ENCODE measurements around the gene MAZ. TPM values are rescaled to one million over a fixed set of nuclear protein-coding genes. Genes with fewer than 3 reads are reported as not detected.
"Not testable (repeated sequence)": the region's sequence is repeated elsewhere in the genome, so short reads cannot be mapped to it uniquely, and the experiment has no call there.

MAZ gene
- total and polyA plus RNA-seq, 4 donors: 139 to 532 (median 359) TPM

GRCh38 chr16:29765167-29766032, 40.9 kb upstream of the MAZ start:
- Histone ChIP-seq H3K4me3 (ENCODE audit: low read depth, low read length) (no peak overlapping the region), H3K36me3 (ENCODE audit: control insufficient read depth, insufficient read depth, low read length) (no peaks in the 10 kb centered on the region), H3K9me3 (ENCODE audit: control insufficient read depth, insufficient read depth, low read length) (no peaks in the 10 kb centered on the region), H3K27ac (ENCODE audit: low read depth, low read length) (no peak overlapping the region), H3K4me1 (ENCODE audit: control insufficient read depth, insufficient read depth, low read length) (no peaks in the 10 kb centered on the region), H3K27me3 (ENCODE audit: control insufficient read depth, insufficient read depth, low read length) (no peaks in the 10 kb centered on the region)
- 69% methylated on average over 9 of the region's 15 CpGs for WGBS (ENCODE audit: insufficient coverage)
- no peak for DNase-seq (ENCODE audit: low read depth in 4 of 6, low spot score in 6 of 6)

GRCh38 chr16:29766571-29766970, 39.8 kb upstream of the MAZ start:
- H3K9me3 ChIP-seq (ENCODE audit: control insufficient read depth, insufficient read depth, low read length): no peaks in the 10 kb centered on the region
- H3K4me3 ChIP-seq (ENCODE audit: low read depth, low read length): no peak overlapping the region
- no peaks in the 10 kb centered on the region for H3K4me1 ChIP-seq (ENCODE audit: control insufficient read depth, insufficient read depth, low read length)
- no peak overlapping the region for H3K27ac ChIP-seq (ENCODE audit: low read depth, low read length)
- no peak for DNase-seq (ENCODE audit: low read depth in 4 of 6, low spot score in 6 of 6)
- H3K36me3 ChIP-seq (ENCODE audit: control insufficient read depth, insufficient read depth, low read length): no peaks in the 10 kb centered on the region
- WGBS (ENCODE audit: insufficient coverage): no CpG with 5 or more reads among the region's 3 CpGs
- no peaks in the 10 kb centered on the region for H3K27me3 ChIP-seq (ENCODE audit: control insufficient read depth, insufficient read depth, low read length)

- no peak for DNase-seq (ENCODE audit: low read depth in 4 of 6, low spot score in 6 of 6)
- H3K4me3 ChIP-seq (ENCODE audit: low read depth, low read length): no peak overlapping the region
- WGBS (ENCODE audit: insufficient coverage): 100% methylated on average over 1 of the region's 3 CpGs
- no peaks in the 10 kb centered on the region for H3K9me3 ChIP-seq (ENCODE audit: control insufficient read depth, insufficient read depth, low read length)
- H3K36me3 ChIP-seq (ENCODE audit: control insufficient read depth, insufficient read depth, low read length): no peaks in the 10 kb centered on the region
- no peaks in the 10 kb centered on the region for H3K4me1 ChIP-seq (ENCODE audit: control insufficient read depth, insufficient read depth, low read length)
- no peak overlapping the region for H3K27ac ChIP-seq (ENCODE audit: low read depth, low read length)
- H3K27me3 ChIP-seq (ENCODE audit: control insufficient read depth, insufficient read depth, low read length): no peaks in the 10 kb centered on the region
These were observed 39.3 kb upstream of the MAZ start for GRCh38 chr16:29767062-29767461.

- DNase-seq (ENCODE audit: low read depth in 4 of 6, low spot score in 6 of 6): no peak
- Histone ChIP-seq H3K36me3 (ENCODE audit: control insufficient read depth, insufficient read depth, low read length) (no peaks in the 10 kb centered on the region), H3K27me3 (ENCODE audit: control insufficient read depth, insufficient read depth, low read length) (no peaks in the 10 kb centered on the region), H3K9me3 (ENCODE audit: control insufficient read depth, insufficient read depth, low read length) (no peaks in the 10 kb centered on the region), H3K4me3 (ENCODE audit: low read depth, low read length) (no peak overlapping the region), H3K4me1 (ENCODE audit: control insufficient read depth, insufficient read depth, low read length) (no peaks in the 10 kb centered on the region), H3K27ac (ENCODE audit: low read depth, low read length) (no peak overlapping the region)
- whole genome bisulfite sequencing (ENCODE audit: insufficient coverage): 86% methylated on average over 2 of the region's 2 CpGs
These were observed 36.8 kb upstream of the MAZ start for GRCh38 chr16:29769507-29769906.

GRCh38 chr16:29770250-29770929, 35.9 kb upstream of the MAZ start:
- no peak overlapping the region for H3K27ac ChIP-seq (ENCODE audit: low read depth, low read length)
- no peak for DNase-seq (ENCODE audit: low read depth in 4 of 6, low spot score in 6 of 6)
- WGBS (ENCODE audit: insufficient coverage): no CpG with 5 or more reads among the region's 7 CpGs
- no peaks in the 10 kb centered on the region for H3K9me3 ChIP-seq (ENCODE audit: control insufficient read depth, insufficient read depth, low read length)
- no peak overlapping the region for H3K4me3 ChIP-seq (ENCODE audit: low read depth, low read length)
- H3K36me3 ChIP-seq (ENCODE audit: control insufficient read depth, insufficient read depth, low read length): no peaks in the 10 kb centered on the region
- H3K4me1 ChIP-seq (ENCODE audit: control insufficient read depth, insufficient read depth, low read length): no peaks in the 10 kb centered on the region
- no peaks in the 10 kb centered on the region for H3K27me3 ChIP-seq (ENCODE audit: control insufficient read depth, insufficient read depth, low read length)

GRCh38 chr16:29772330-29772729, 34.0 kb upstream of the MAZ start:
- H3K4me3 ChIP-seq (ENCODE audit: low read depth, low read length); H3K36me3 ChIP-seq (ENCODE audit: control insufficient read depth, insufficient read depth, low read length); DNase-seq (ENCODE audit: low read depth in 4 of 6, low spot score in 6 of 6); H3K27me3 ChIP-seq (ENCODE audit: control insufficient read depth, insufficient read depth, low read length); H3K4me1 ChIP-seq (ENCODE audit: control insufficient read depth, insufficient read depth, low read length); H3K9me3 ChIP-seq (ENCODE audit: control insufficient read depth, insufficient read depth, low read length); H3K27ac ChIP-seq (ENCODE audit: low read depth, low read length): not testable (repeated sequence)
- WGBS (ENCODE audit: insufficient coverage): 72% methylated on average over 2 of the region's 7 CpGs

- DNase-seq (ENCODE audit: low read depth in 4 of 6, low spot score in 6 of 6): no peak
- WGBS (ENCODE audit: insufficient coverage): 74% methylated on average over 3 of the region's 5 CpGs
- H3K9me3 ChIP-seq (ENCODE audit: control insufficient read depth, insufficient read depth, low read length): no peaks in the 10 kb centered on the region
These were observed 31.6 kb upstream of the MAZ start for GRCh38 chr16:29774730-29775129.

GRCh38 chr16:29775742-29776408, 30.5 kb upstream of the MAZ start:
- no peaks in the 10 kb centered on the region for H3K27me3 ChIP-seq (ENCODE audit: control insufficient read depth, insufficient read depth, low read length)
- no peaks in the 10 kb centered on the region for H3K9me3 ChIP-seq (ENCODE audit: control insufficient read depth, insufficient read depth, low read length)
- H3K27ac ChIP-seq (ENCODE audit: low read depth, low read length): no peak overlapping the region
- no peak overlapping the region for H3K4me3 ChIP-seq (ENCODE audit: low read depth, low read length)
- H3K4me1 ChIP-seq (ENCODE audit: control insufficient read depth, insufficient read depth, low read length): no peaks in the 10 kb centered on the region
- WGBS (ENCODE audit: insufficient coverage): 85% methylated on average over 2 of the region's 4 CpGs
- H3K36me3 ChIP-seq (ENCODE audit: control insufficient read depth, insufficient read depth, low read length): no peaks in the 10 kb centered on the region
- no peak for DNase-seq (ENCODE audit: low read depth in 4 of 6, low spot score in 6 of 6)

More at GRCh38 chr16:29774730-29775129, 31.6 kb upstream of the MAZ start:
- Histone ChIP-seq H3K36me3 (ENCODE audit: control insufficient read depth, insufficient read depth, low read length) (no peaks in the 10 kb centered on the region), H3K27ac (ENCODE audit: low read depth, low read length) (no peak overlapping the region), H3K4me3 (ENCODE audit: low read depth, low read length) (no peak overlapping the region), H3K4me1 (ENCODE audit: control insufficient read depth, insufficient read depth, low read length) (no peaks in the 10 kb centered on the region), H3K27me3 (ENCODE audit: control insufficient read depth, insufficient read depth, low read length) (no peaks in the 10 kb centered on the region)

GRCh38 chr16:29777576-29778350, 28.6 kb upstream of the MAZ start, which contains the start of gene ZG16:
Gene ZG16 (plus strand): TSS chr16:29778256. CDS start chr16:29779267, 1,011 bp downstream.
- Histone ChIP-seq H3K27me3 (ENCODE audit: control insufficient read depth, insufficient read depth, low read length) (no peaks in the 10 kb centered on the region), H3K4me3 (ENCODE audit: low read depth, low read length) (no peak within 1 kb of the TSS), H3K36me3 (ENCODE audit: control insufficient read depth, insufficient read depth, low read length) (no peaks in the 10 kb centered on the region), H3K4me1 (ENCODE audit: control insufficient read depth, insufficient read depth, low read length) (no peaks in the 10 kb centered on the region), H3K9me3 (ENCODE audit: control insufficient read depth, insufficient read depth, low read length) (no peaks in the 10 kb centered on the region), H3K27ac (ENCODE audit: low read depth, low read length) (no peak within 1 kb of the TSS)
- DNase-seq (ENCODE audit: low read depth in 4 of 6, low spot score in 6 of 6): no peak
- 87% methylated on average over 6 of the region's 10 CpGs for WGBS (ENCODE audit: insufficient coverage)
